ENCODE measurements around the gene RAB34.

- TF ChIP-seq POLR2A (IDR thresholded peaks at IDR 0.05) (peak; percentile 52 to 54), POLR2AphosphoS5 (IDR thresholded peaks at IDR 0.05) (peak; percentile 70)
Observed at GRCh38 chr17:28717578-28718332, at the start of gene RAB34.

All from gastroesophageal sphincter (tissue), 2 donors.